IPS-18c (cell line): ENCODE measurements around the gene LIPK.

ENCODE experiments used
- H3K4me3 ChIP-seq: 2 replicates; pipeline ENCODE4 v1.7.0; 2013; ENCODE audit warnings: low read depth, mild to moderate bottlenecking, low read length, moderate library complexity; ENCODE audit not compliant: insufficient read depth
- H3K9me3 ChIP-seq: one replicate; pipeline ENCODE4 v1.6.1; 2013; ENCODE audit warnings: mild to moderate bottlenecking, low read length, moderate library complexity; ENCODE audit not compliant: control insufficient read depth, insufficient read depth

The LIPK gene

GRCh38 chr10:88759366-88760101 is 53.5 kb downstream of the LIPK start, which contains the start of gene LIPN:
Gene LIPN, plus strand, starts transcription at chr10:88760020. Its CDS starts 1,386 bp downstream, at chr10:88761406.
- Histone ChIP-seq H3K9me3 (no peaks in the 10 kb centered on the region), H3K4me3 (no peak within 1 kb of the TSS)

GRCh38 chr10:88762906-88763305 is 56.9 kb downstream of the LIPK start:
- Histone ChIP-seq H3K9me3 (no peaks in the 10 kb centered on the region), H3K4me3 (no peak overlapping the region)

- H3K9me3 ChIP-seq, result no peaks in the 10 kb centered on the region
- H3K4me3 ChIP-seq, result no peak overlapping the region
These were observed 57.4 kb downstream of the LIPK start for GRCh38 chr10:88763441-88763840.

- no peak overlapping the region for H3K4me3 ChIP-seq
- no peaks in the 10 kb centered on the region for H3K9me3 ChIP-seq
These were observed 58.1 kb downstream of the LIPK start for GRCh38 chr10:88764110-88764509.

GRCh38 chr10:88765816-88766215 is 59.8 kb downstream of the LIPK start:
- Histone ChIP-seq H3K4me3 (no peak overlapping the region), H3K9me3 (no peaks in the 10 kb centered on the region)

- Histone ChIP-seq H3K4me3 (no peak overlapping the region), H3K9me3 (no peaks in the 10 kb centered on the region)
These were observed 63.3 kb downstream of the LIPK start for GRCh38 chr10:88769384-88769783.

GRCh38 chr10:88781206-88781605 is 75.2 kb downstream of the LIPK start:
- Histone ChIP-seq H3K4me3 (no peak overlapping the region), H3K9me3 (no peaks in the 10 kb centered on the region)

- no peak overlapping the region for H3K4me3 ChIP-seq
- no peaks in the 10 kb centered on the region for H3K9me3 ChIP-seq
These were observed 76.2 kb downstream of the LIPK start for GRCh38 chr10:88782222-88782621.

- no peak overlapping the region for H3K4me3 ChIP-seq
- H3K9me3 ChIP-seq, result no peaks in the 10 kb centered on the region
These were observed 77.7 kb downstream of the LIPK start for GRCh38 chr10:88783724-88784123.

GRCh38 chr10:88786032-88786770 is 80.2 kb downstream of the LIPK start:
- Histone ChIP-seq H3K4me3 (no peak overlapping the region), H3K9me3 (no peaks in the 10 kb centered on the region)

GRCh38 chr10:88787463-88787862 is 81.4 kb downstream of the LIPK start:
- Histone ChIP-seq H3K4me3 (no peak overlapping the region), H3K9me3 (no peaks in the 10 kb centered on the region)

- Histone ChIP-seq H3K4me3 (no peak overlapping the region), H3K9me3 (no peaks in the 10 kb centered on the region)
These were observed 82.9 kb downstream of the LIPK start for GRCh38 chr10:88788924-88789323.

- Histone ChIP-seq H3K9me3 (no peaks in the 10 kb centered on the region), H3K4me3 (no peak overlapping the region)
These were observed 85.9 kb downstream of the LIPK start for GRCh38 chr10:88791924-88792323.

GRCh38 chr10:88792661-88793060 is 86.6 kb downstream of the LIPK start:
- H3K9me3 ChIP-seq, result no peaks in the 10 kb centered on the region
- H3K4me3 ChIP-seq, result no peak overlapping the region

GRCh38 chr10:88793712-88794299 is 87.8 kb downstream of the LIPK start:
- no peaks in the 10 kb centered on the region for H3K9me3 ChIP-seq
- no peak overlapping the region for H3K4me3 ChIP-seq

GRCh38 chr10:88794731-88795130 is 88.7 kb downstream of the LIPK start:
- Histone ChIP-seq H3K9me3 (no peaks in the 10 kb centered on the region), H3K4me3 (no peak overlapping the region)

GRCh38 chr10:88800152-88801125 is 94.4 kb downstream of the LIPK start:
- no peak overlapping the region for H3K4me3 ChIP-seq
- H3K9me3 ChIP-seq, result no peaks in the 10 kb centered on the region
